NCI-H510A treated with DMSO at 0.1 percent for 48 hours (cell line): ENCODE data around the gene BCLAF1.
"Not testable (repeated sequence)": the region's sequence is repeated elsewhere in the genome, so short reads cannot be mapped to it uniquely, and the experiment has no call there.

Experiments used
- DNase-seq: peaks from one replicate; lab custom pipeline; 2025; lab: John Stamatoyannopoulos, UW

BCLAF1 gene

DNA sequence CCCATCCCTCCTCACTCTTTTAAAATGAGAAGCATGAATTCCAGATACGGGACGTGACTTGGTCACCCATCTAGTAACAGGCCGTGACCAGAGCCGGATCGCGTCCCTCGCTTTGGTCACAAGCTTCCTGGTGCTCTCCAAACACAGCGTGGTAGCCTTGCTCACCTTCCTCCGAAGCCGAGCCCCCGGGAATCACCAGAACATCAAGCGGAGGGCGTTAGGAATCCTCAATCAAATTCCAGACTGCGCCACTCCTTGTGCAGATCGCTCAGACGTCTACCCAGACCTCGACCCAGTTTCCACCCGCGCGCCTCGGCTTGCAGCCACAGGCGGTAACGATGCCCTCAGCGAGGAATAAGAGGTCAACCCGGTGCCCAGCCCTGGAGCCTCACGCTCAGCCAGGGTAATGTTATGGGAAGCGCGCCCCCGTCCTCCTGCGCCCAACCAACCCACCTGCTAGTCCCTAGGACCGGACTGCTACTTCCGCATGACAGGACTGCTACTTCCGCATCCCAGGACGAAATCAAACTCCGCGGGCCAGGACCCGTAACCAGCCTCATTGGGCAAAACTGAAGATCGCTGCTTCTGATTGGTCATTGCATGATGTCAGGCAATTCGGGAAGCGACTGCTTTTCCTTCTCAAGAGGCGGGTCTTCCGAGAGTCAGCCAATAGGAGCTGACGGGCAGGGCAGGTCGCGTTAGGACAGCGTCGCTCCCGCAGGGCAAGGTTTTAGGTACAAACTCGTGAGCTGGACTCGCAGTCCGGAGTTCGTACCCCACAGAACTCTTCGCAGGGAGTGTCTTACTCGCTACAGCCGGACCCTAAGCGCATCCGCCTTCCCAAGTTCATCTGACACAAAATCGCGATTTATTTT lies 39.6 kb downstream of the BCLAF1 start, which contains the start of gene MTFR2:
TSS of gene MTFR2 (minus strand) at position 501 of the 875 bp plus-strand sequence. CDS start 1,212 bp downstream, outside the sequence.
- DNase-seq: peak; percentile 88

- DNase-seq: no peak
Measured at GRCh38 chr6:136249336-136249735, 40.3 kb downstream of the BCLAF1 start.

GRCh38 chr6:136244061-136244616 lies 45.5 kb downstream of the BCLAF1 start:
- no peak for DNase-seq

DNA sequence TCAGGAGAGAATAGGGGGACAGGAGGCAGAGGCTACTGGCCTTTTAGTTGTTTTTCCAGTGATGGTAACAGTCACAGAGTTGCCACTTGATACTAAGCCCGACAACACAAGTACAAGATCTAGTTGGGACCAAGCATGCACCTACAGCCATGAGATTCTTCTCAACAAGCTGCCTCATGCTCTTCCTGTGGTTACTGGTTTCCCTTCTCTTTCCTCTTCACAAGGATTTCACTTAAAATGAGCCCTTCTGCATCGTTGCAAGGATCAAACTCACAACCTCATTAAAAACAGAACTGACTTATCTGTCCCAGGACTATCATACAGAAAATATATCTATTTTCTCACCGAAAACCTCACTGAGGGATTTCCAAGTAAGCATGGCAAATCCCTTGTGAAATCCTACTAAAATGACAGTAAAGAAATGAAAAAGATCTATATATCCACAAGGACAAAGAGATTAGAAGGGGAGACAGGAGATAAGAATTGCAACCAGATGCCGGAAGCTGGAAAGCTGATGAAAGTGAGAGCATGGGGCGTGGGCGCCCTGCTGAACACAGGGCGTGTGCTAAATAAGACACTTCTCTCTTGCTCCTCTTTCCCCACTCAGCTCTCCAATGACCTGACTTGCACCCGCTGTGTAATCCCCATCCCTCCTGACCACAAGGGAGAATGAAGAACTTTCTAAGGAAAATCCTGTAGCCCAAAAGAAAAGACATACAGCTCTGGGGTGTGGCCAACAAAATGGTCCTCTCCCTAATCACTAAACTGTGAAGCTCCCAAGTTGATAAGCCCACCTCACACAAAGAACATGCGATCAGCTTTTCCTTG lies 53.0 kb downstream of the BCLAF1 start:
- DNase-seq: no peak

- peak; percentile 66 for DNase-seq
Measured at GRCh38 chr6:136235233-136235564, 54.4 kb downstream of the BCLAF1 start.

- DNase-seq: no peak
Measured at GRCh38 chr6:136232701-136233100, 56.9 kb downstream of the BCLAF1 start.

DNA sequence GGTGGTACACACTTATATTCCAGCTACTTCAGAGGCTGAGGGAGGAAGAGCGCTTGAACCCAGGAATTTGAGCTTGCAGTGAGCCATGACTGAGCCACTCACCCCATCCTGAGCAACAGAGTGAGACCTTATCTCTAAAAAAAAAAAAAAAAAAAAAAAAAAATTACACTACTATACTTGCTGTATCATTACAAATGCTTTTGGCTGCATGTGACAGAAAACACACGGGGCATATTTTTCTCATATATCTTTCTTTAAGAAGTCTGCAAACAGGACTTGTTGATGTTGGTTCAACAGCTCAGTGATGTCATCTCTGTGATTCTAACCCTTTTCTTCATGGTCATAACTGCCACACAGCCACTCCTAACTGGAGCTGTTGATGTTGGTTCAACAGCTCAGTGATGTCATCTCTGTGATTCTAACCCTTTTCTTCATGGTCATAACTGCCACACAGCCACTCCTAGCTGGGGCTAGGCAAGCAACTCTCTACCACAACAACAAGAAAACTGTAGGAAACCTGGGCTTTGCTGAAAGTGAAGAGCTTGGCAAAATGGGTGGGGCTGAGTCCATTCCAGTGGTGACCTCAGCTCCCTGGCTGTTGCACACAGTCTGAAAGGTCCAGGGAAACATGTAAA lies 59.3 kb downstream of the BCLAF1 start:
- DNase-seq: no peak

- DNase-seq: no peak
Measured at GRCh38 chr6:136228814-136229213, 60.8 kb downstream of the BCLAF1 start.

DNA sequence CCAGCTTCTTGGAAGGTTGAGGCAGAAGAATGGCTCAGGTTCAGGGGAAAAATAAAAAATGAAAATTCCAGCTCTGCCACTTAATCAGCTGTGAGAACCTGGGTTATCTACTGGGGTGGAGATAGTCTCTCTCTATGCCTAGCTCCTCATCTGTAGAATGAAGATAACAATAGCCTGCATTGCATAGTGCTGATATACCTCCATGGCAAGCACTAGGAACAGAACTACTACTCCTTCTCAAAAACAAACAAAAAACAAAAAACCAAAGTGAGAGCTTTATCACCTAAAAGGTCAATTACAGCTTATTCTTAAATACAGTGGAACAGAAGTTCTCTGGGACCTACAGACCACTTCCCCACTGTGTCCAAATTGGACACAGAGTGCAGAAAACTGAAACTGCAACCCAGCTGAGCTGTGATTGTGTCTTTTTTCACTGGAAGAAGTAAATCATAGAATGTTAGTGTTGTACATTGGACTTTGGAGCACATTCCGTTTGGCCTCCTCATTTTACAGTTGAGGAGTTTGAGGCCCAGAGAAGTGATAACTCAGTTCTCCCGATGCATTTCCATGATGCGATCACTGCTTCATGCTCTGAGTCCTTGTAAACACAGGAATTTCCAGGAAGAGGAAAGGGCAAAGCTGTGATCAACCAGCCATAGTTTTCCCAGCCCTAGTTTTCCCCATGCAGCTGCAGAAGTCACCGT lies 62.8 kb downstream of the BCLAF1 start:
- DNase-seq: no peak

DNA sequence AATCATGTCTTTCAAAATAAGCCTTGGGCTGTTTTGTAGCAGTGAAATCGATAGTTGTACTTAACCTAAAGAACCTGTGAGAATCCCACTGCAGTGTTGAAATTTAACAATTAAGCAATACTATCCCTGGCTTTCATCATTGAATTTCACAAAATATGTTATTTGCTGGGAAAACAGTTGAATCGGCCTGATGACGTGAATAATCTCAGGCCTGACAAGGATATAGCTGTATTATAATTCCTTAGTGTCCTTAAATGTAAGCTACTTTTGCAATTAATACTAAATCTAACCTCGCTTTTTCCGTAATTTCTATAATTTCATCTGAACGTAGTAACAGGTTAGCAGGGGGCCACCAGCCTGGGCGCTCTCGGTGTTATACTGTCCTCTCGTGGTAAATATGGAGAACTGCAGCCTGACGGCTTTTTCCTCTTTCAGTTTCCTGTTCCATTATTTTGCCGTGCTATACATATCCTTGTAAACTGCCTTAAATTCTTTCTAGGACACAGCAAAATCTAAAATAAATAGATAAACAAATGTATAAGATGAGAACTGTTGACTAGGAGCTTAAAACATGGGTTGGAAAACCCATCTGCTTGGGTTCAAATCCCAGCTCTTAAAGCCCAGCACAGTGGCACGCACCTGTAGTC lies 63.5 kb downstream of the BCLAF1 start:
- peak; percentile 26 for DNase-seq

DNA sequence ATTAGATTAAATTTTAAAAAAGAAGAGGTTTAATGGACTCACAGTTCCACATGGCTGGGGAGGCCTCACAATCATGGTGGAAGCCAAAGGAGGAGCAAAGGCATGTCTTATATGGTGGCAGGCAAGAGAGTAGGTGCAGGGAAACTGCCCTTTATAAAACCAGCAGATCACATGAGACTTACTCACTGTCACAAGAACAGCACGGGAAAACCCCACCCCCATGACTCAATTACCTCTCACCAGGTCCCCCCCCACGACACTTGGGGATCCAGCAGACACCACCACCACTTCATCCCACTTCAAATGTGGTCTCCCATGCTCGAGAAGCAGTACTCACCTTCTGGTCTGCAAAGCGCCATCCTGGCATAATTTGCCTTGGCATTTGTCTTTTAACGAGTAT lies 64.2 kb downstream of the BCLAF1 start:
- no peak for DNase-seq

DNA sequence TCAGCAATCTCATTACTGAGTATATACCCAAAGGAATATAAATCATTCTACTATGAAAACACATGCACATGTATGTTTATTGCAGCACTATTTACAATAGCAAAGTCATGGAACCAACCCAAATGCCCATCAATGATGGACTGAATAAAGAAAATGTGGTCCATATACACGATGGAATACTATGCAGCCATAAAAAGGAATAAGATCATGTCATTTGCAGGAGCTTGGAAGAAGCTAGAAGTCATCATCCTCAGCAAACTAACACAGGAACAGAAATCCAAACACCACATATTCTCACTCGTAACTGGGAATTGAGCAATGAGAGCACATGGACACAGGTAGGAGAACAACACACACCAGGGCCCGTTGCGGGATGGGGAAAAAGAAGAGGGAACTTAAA lies 64.7 kb downstream of the BCLAF1 start:
- not testable (repeated sequence) for DNase-seq

- DNase-seq: no peak
Measured at GRCh38 chr6:136216503-136217401, 72.9 kb downstream of the BCLAF1 start.

DNA sequence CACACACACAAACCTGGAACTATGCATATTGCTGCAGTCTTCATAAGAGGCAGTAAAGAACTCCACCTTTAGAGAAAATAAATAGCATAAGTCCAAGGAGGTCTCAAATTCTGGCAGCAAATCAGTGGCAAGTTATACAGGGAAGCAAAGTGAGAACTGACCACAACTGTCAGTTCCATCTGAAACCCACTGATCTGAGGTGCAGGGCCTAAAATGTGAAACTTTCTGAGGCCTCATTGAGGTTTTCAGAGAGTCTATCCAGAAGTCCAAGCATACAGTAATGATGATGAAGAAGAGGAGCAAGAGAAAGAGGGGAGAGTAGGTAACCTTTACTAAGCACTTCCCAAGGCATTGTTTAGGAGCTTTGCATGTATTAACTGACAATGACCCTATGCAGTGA lies 75.8 kb downstream of the BCLAF1 start:
- no peak for DNase-seq

DNA sequence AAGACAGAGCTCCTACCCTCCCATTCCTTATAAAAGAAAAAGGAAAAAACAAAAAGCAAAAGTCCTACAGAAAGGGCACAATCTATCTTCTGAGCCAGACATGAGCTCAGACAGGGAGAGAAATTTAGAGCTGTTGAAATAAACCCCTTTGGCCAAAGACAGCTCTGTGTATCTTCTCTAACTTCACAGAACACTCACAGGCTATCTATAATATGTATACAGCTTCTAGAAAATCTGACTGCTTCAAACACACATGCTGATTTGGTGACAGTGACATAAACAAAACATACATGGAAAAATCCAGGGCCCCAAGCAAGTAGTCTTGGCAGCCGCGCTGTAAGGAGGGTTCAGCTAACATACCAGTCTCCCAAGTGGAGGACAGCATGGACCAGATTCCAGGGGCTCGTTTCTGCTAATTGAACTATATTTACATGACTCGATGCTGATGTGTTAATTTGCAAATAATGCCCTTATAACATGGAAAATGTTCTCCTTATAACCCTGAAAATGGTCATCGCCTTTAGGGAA lies 76.6 kb downstream of the BCLAF1 start:
- DNase-seq: no peak

- no peak for DNase-seq
Measured at GRCh38 chr6:136212608-136213007, 77.0 kb downstream of the BCLAF1 start.

DNA sequence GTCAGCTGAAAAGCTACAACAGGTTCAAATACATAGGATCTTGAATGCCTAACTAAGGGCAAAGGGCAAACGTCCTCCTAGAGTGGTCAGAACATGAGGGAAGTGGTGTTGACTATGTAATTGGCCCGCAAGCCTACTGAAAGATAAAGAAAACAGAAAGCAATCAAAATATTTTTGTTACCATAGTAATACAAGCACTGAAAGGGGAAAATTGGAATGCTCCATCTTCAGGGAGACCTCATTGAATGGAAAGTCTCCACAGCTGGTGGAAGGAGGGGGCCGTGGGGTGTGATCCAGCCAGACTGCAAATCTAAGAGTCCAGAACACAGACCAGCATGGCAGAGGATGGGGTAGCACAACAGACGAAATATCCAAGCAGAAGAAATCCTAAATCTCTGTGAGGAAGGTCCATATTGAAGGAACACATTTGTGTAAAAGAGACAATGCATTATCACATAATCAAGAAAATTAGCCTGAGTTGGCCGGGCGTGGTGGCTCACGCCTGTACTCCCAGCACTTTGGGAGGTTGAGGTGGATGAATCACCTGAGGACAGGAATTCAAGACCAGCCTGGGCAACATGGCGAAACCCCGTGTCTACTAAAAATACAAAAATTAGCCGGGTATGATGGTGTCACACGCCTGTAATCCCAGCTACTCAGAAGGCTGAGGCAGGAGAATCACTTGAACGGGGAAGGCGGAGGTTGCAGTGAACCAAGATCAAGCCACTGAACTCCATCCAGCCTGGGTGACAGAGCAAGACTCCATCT lies 79.1 kb downstream of the BCLAF1 start:
- no peak for DNase-seq

DNA sequence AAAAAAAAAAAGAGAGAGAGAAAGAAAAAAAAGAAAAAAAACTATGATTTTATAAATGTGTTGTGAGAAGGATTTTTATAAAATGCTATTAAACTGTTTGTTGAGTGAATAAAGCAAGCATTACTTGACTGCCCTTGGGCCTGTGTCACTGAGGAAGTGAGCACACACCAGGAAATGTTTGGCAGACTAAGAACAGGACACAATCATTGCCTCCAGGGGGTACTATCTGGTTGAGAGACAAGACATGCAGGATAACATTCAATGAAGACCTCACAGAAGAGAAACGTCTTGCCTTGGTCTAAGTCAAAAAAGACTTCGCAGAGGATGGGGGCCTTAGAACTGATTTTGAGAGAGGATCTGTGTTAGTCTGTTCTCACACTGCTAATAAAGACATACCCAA lies 80.2 kb downstream of the BCLAF1 start:
- DNase-seq: no peak

DNA sequence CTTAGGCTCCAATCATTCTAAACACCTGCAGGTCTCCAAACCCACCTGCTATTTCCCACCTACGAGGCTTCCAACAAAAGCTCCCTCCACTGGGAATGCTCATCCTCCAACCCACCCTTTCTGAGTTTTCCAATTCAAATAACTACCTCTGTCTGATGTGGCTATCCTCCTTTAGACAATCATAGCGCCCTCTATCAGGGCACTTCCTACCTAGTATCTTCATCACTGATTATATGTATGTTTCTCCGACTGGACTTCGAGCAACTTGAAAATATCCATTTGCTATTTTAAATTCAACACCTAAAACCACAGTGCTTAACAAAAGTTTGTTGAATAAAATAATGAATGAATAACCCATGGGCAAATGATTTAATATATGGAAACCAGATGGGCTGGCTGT lies 80.9 kb downstream of the BCLAF1 start:
- no peak for DNase-seq
